NCI-H1436 (cell line): ENCODE data around the gene GPC6.

Experiments used
- DNase-seq: peaks from one replicate; lab custom pipeline; 2025; lab: John Stamatoyannopoulos, UW

The GPC6 gene

GRCh38 chr13:94415500-94416237 lies 1189.1 kb downstream of the GPC6 start:
- DNase-seq = peak; percentile 75

- peak; percentile 64 for DNase-seq
Measured at GRCh38 chr13:94416454-94417080, 1190.0 kb downstream of the GPC6 start.

- no peak for DNase-seq
Measured at GRCh38 chr13:94417294-94417693, 1190.7 kb downstream of the GPC6 start.

- no peak for DNase-seq
Measured at GRCh38 chr13:94419304-94419924, 1192.8 kb downstream of the GPC6 start.

- no peak for DNase-seq
Measured at GRCh38 chr13:94419925-94420305, 1193.3 kb downstream of the GPC6 start.

- DNase-seq = no peak
Measured at GRCh38 chr13:94427313-94427953, 1200.8 kb downstream of the GPC6 start.

GRCh38 chr13:94431574-94431973 lies 1205.0 kb downstream of the GPC6 start:
- no peak for DNase-seq

- no peak for DNase-seq
Measured at GRCh38 chr13:94431987-94432386, 1205.4 kb downstream of the GPC6 start.

GRCh38 chr13:94433055-94433961 lies 1206.7 kb downstream of the GPC6 start:
- DNase-seq = peak; percentile 49

GRCh38 chr13:94435604-94436226 lies 1209.1 kb downstream of the GPC6 start:
- DNase-seq = peak; percentile 70

GRCh38 chr13:94444826-94445225 lies 1218.2 kb downstream of the GPC6 start:
- DNase-seq = no peak

GRCh38 chr13:94454334-94454733 lies 1227.7 kb downstream of the GPC6 start:
- no peak for DNase-seq

GRCh38 chr13:94454906-94455305 lies 1228.3 kb downstream of the GPC6 start:
- no peak for DNase-seq

GRCh38 chr13:94455414-94455813 lies 1228.8 kb downstream of the GPC6 start:
- no peak for DNase-seq
